Stimulated activated CD4-positive, alpha-beta T cell treated with anti-CD3 and anti-CD28 coated beads, TNF-alpha, amount 100 ng/mL, for 24 hours (primary cell): ENCODE data around the gene EVL.
"Not testable (repeated sequence)": the region's sequence is repeated elsewhere in the genome, so short reads cannot be mapped to it uniquely, and the experiment has no call there.

ENCODE experiments used
- DNase-seq, 3 experiments: peaks; one replicate each; pipeline ENCODE4 v3.0.0-alpha.2; 2020; ENCODE audit warnings: low read depth in 3 of 3

EVL gene

GRCh38 chr14:100165831-100166440, 100.7 kb downstream of the EVL start:
- no peak for DNase-seq

DNA sequence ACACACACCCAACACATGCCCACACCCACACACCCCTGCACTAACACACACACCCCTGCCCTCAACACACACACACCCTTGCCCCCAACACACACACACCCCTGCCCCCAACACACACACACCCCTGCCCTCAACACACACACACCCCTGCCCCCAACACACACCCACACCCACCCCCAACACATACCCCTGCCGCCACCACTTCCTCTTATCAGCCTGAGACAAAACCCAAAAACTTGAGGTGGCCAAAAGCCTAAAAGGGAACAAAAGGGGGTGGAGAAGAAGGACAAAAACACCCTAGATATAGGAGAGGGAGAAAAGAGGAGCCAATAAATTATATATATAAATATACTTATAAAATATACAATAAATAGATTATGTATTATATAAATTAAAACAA, 103.3 kb downstream of the EVL start:
- no peak for DNase-seq

- DNase-seq, result no peak
Measured at GRCh38 chr14:100170880-100171279, 105.7 kb downstream of the EVL start.

DNA sequence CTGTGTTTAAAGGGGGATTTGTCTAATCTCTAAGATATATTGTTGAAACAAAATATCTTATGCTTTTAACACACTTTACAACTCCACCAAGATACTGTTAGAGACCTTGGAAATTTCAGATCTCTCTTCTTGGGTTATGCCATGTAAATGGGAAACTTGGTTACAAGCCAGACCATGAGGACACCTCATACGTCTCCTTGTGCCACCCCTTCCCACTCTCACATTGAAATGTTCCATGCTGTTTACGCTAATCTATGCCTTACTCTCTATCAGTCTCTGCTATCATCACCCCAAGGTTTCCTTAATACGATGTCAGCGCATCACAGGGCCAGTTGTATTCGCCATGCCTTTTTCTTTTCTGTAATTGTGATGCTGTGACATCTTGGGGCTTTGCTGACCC, 107.6 kb downstream of the EVL start:
- DNase-seq, result no peak

GRCh38 chr14:100173353-100173752, 108.1 kb downstream of the EVL start:
- DNase-seq, result no peak

DNA sequence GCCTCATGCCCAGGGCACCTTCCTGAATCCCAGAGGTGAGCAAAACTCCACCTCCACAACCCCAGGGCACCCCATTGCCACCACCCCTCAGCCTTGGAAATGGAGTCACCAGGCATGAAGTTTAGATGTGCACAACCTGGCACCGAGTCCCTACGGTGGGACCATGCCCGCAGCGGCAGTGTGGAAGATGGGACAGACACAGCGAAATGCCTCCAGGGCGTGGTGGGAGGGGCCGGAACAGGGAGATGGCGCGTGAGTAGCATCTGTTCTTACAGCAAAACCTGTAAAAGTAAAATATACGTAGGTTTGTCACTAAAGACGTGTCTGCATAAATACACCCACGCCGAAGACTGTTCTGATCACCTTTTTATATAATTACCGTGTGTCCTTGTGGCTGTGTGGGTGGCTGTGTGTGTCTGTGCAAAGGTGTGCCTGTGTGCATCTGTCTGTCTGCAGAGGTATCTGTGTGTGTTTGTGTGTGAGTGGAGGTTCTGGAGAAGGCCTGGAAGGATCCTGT, 111.6 kb downstream of the EVL start:
- no peak for DNase-seq

- no peak for DNase-seq
Measured at GRCh38 chr14:100178691-100179090, 113.5 kb downstream of the EVL start.

DNA sequence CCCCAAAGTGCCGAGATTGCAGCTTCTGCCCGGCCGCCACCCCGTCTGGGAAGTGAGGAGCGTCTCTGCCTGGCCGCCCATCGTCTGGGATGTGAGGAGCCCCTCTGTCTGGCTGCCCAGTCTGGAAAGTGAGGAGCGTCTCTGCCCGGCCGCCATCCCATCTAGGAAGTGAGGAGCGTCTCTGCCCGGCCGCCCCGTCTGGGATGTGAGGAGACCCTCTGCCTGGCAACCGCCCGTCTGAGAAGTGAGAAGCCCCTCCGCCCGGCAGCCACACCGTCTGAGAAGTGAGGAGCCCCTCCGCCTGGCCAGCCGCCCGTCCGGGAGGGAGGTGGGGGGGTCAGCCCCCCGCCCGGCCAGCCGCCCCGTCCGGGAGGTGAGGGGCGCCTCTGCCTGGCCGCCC, 115.4 kb downstream of the EVL start:
- DNase-seq, result not testable (repeated sequence)

DNA sequence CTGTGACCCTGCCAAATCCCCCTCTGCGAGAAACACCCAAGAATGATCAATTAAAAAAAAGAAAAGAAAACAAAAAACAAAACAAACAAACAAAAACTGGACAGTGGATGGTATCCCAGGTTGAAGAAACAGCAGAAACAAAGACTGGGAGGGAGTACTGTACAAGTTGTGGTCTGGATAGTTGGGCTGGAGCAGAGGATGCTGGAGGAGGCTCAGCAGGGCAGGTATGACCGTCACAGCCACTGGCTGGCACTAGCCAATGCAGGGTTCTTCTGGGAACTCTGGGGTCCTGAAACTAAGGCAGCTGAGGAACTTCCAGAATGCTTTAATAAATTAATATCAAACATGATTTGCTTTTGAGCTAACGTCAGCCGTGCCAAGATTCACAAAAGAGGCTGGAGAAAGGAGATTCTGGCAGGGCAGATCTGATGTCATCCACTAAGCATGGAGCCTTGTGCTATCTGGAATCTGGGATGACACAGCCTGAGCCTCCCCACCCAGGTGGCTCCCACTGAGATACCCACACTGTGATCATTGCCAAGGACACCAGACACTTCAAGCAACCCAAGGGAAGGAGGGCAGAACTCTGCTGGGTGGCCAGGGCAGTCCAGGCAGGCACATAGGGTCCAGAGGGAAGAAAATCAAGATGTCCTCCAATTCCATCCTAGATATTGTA, 116.8 kb downstream of the EVL start:
- not testable (repeated sequence) for DNase-seq

DNA sequence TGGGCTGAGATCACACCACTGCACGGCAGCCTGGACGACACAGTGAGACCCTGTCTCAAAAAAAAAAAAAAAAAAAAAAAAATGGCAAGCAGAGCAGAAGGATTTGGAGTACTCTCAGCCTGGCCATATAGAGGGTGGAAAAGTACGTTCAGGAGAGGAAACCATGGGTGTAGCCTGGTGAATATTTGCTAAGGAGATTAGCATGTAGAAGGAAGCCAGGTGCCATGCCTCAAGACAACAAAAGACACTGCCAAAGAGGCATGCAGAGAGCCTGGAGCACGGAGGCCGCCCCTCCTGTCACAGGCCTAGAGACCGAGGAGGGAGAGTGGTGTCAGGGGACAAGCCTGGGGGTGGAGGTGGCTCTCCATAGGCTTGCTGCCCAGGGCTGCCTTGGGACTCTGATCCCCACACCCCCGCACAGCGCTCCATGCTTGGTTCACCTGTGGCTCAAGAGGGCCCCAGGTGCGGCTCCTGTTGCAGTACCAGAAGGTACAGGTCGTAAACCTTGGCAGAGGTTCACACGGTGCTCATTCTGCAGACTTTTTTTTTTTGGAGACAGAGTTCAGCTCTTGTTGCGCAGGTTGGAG, 122.1 kb downstream of the EVL start:
- no peak for DNase-seq

GRCh38 chr14:100188392-100189030, 123.3 kb downstream of the EVL start:
- no peak for DNase-seq

- no peak for DNase-seq
Measured at GRCh38 chr14:100190126-100190525, 124.9 kb downstream of the EVL start.

GRCh38 chr14:100191584-100192249, 126.5 kb downstream of the EVL start:
- DNase-seq, result no peak

DNA sequence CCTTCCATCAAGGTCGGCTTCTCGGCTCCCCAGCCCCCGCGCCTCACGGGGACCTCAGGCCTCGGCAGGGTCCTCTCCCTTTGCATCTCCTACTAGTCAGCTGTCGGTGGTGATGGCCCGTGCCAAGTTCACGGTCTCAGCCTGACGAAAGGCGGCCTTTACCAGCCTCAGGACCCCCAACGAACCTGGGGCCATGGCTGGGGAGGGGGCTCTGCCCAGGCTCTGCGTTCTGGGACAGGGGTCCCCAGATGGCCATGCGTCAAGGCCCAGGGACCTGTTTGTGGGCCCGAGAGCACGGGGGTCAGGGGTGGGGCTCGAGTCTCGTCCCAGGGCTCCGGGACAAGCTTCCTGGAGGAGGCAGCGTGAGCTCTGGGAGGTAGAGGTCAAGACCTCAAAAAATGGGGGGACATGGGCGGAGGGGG, 127.0 kb downstream of the EVL start:
- DNase-seq, result no peak

DNA sequence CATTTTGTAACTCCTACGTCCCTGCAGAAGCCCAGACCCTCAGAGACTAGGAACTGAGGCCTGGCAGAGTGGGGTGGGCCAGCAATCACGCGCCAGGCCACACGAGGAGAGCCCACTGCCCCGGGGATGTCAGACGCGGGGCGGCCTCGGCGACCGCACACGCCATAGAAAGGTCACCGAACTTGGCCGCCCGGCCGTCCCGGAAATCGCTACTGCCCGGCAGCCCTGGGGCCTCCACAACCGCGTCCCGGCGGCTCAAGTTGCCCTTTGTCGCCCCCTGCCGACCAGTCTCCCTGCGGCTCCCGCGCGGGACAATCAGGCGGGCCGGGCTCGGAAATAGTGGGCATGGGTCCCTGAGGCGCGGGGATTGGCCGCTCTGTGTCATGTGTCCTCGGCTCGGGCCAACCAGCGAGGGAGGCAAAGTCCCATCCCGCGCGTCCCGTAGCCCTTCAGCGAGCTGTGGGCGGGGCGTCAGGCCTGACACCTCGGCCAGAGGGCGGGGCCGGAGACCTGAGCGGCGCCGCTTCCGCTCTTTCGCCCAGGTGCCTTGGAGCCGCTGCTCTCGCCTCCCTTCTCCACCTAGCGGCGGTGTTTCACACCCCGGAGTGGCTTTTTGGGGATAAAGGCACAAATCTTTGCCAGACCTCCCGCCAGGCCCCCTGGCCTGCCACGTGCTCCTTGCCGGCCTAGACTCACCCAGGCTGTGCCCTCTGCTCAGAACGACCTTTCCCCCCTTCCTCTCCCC, 127.6 kb downstream of the EVL start:
- peak; percentile 99 to 100 (median 99) for DNase-seq
